Muscle of leg (tissue), 11 donors: Measurements from ENCODE around the gene RFX4. TPM values are rescaled to one million over a fixed set of nuclear protein-coding genes. Genes with fewer than 3 reads are reported as not detected.

Source experiments
- DNase-seq: peaks from one replicate; pipeline ENCODE4 v3.0.0; 2013
- H3K27ac ChIP-seq: one replicate; pipeline ENCODE4 v1.5.1; 2013; ENCODE audit warnings: mild to moderate bottlenecking, low read length, control low read depth
- H3K27me3 ChIP-seq: one replicate; pipeline ENCODE4 v1.6.1; 2013; ENCODE audit warnings: low read length; ENCODE audit not compliant: control insufficient read depth, insufficient read depth
- H3K36me3 ChIP-seq: one replicate; pipeline ENCODE4 v1.6.1; 2013; ENCODE audit warnings: low read length; ENCODE audit not compliant: control insufficient read depth, insufficient read depth
- H3K4me1 ChIP-seq: one replicate; pipeline ENCODE4 v1.6.1; 2013; ENCODE audit warnings: low read length; ENCODE audit not compliant: control insufficient read depth, insufficient read depth
- H3K4me3 ChIP-seq: one replicate; pipeline ENCODE4 v1.5.1; 2013; ENCODE audit warnings: low read length, control low read depth
- H3K9me3 ChIP-seq: replicated peaks from 2 replicates; pipeline ENCODE4 v1.6.1; 2013; ENCODE audit warnings: low read depth, low read length; ENCODE audit not compliant: control insufficient read depth
- WGBS: methylation state at CpG from one replicate; pipeline ENCODE4 v1.1.5; 2013; ENCODE audit warnings: missing lambda C conversion rate; ENCODE audit not compliant: insufficient coverage; 5-methylcytosine and 5-hydroxymethylcytosine counted together
- polyA plus RNA-seq, 8 donors: library from polyadenylated mRNA; unstranded; fragments of 120-200 nt; gene quantifications; one replicate each; pipeline versions ENCODE4 v1.2.1 to v1.2.3, GENCODE V29; 2013; ENCODE audit warnings: inconsistent platforms in 1 of 8, low replicate concordance in 1 of 8; ENCODE audit not compliant: insufficient read length in 8 of 8, insufficient read depth in 1 of 8
- total RNA-seq: library from RNA; stranded (reverse); fragments of 120-200 nt; gene quantifications from one replicate; pipeline ENCODE4 v1.2.4, GENCODE V29; 2013

Gene RFX4
- total and polyA plus RNA-seq, 9 donors = 0.04 to 0.24 (median 0.11) TPM

GRCh38 chr12:106794369-106794768, 211.6 kb downstream of the RFX4 start:
- no peak for DNase-seq

GRCh38 chr12:106801167-106801708, 218.4 kb downstream of the RFX4 start:
- H3K9me3 ChIP-seq = no peaks in the 10 kb centered on the region
- no peak overlapping the region for H3K27ac ChIP-seq
- H3K4me1 ChIP-seq = no peaks in the 10 kb centered on the region
- peaks cover 10% of the 10 kb centered on the region for H3K36me3 ChIP-seq
- no peaks in the 10 kb centered on the region for H3K27me3 ChIP-seq
- WGBS = no CpG with 5 or more reads among the region's 1 CpG
- no peak for DNase-seq
- H3K4me3 ChIP-seq = no peak overlapping the region

More at GRCh38 chr12:106794369-106794768, 211.6 kb downstream of the RFX4 start:
- no peak overlapping the region for H3K27ac ChIP-seq
- H3K4me3 ChIP-seq = no peak overlapping the region
- peaks cover 12% of the 10 kb centered on the region for H3K36me3 ChIP-seq
- no peaks in the 10 kb centered on the region for H3K4me1 ChIP-seq
- H3K9me3 ChIP-seq = no peaks in the 10 kb centered on the region
- no peaks in the 10 kb centered on the region for H3K27me3 ChIP-seq
- WGBS = no CpG with 5 or more reads among the region's 1 CpG

DNA sequence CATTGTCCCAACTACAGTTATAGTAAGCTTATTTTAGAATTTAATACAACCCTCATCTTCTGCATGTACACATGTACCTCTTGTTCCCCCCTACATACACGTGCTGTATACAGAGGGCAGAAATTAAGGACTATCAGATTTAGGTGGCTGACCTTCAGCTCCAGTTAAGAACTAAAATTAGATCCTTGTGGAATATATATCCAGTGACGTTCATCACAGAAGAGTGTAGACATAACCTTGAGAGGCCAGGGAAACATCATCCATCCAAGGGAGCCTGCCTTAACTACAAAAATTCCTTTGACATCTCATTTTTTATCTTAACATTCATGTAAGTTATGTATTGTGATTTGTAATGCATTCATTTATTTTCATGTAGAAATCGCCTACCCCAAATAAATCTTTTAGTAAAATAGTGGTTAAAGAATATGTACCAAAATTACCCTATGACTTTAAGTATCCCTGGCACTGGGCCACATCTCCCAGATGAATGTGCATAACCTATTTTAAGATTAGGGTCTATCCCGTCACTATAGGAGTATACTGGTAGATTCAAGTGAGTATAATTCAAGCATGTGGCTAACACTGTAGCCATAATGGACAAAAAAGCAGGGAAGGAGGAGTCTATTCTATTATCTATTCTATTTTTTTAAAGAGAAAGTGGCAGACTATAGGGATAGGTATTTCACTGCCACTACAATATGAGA, 219.2 kb downstream of the RFX4 start:
- peaks cover 13% of the 10 kb centered on the region for H3K36me3 ChIP-seq
- no peaks in the 10 kb centered on the region for H3K27me3 ChIP-seq
- H3K9me3 ChIP-seq = no peaks in the 10 kb centered on the region
- DNase-seq = peak; percentile 48
- no CpG with 5 or more reads among the region's 4 CpGs for WGBS
- H3K4me1 ChIP-seq = no peaks in the 10 kb centered on the region
- no peak overlapping the region for H3K4me3 ChIP-seq
- peak overlapping the region; percentile 3 for H3K27ac ChIP-seq

DNA sequence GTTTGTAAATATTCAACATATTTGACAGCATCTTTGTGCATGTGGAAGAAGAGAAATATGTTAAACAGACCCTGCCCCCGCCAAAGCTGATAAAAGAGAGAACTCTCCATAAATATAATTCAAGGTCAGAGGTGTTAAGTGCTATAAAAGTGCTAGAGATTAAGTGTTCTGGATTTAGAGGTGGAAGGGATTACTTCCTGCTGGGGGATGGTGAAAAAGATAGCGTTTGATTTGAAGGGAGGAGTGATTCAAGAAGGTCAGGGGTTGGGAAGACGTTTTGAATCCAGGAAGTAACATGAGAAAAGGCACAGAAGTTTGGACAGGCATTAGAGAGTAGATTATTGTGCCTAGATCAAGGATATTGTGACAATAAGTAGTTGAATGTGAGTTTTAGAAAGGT, 221.9 kb downstream of the RFX4 start:
- WGBS = 8% methylated on average over 2 of the region's 3 CpGs
- no peak overlapping the region for H3K27ac ChIP-seq
- DNase-seq = no peak

More for the DNA sequence above, 221.9 kb downstream of the RFX4 start:
- Histone ChIP-seq H3K36me3 (peaks cover 13% of the 10 kb centered on the region), H3K4me3 (no peak overlapping the region), H3K4me1 (no peaks in the 10 kb centered on the region), H3K9me3 (no peaks in the 10 kb centered on the region), H3K27me3 (no peaks in the 10 kb centered on the region)

Other genes starting within 250 kb of the RFX4 start
- gene POLR3B, start 225.3 kb upstream of the RFX4 start, total RNA-seq = 9.8 TPM
- gene POLR3B, start 225.3 kb upstream of the RFX4 start, polyA plus RNA-seq = 10 to 100 TPM in 7 of 8 donors, 1 to 10 TPM in 1; 8.9 to 13.3 (median 11.8) TPM
- gene RIC8B, start 191.7 kb downstream of the RFX4 start, total RNA-seq = 13.3 TPM
- 10 to 100 TPM; 12.9 to 17.1 (median 14.5) TPM for gene RIC8B, start 191.7 kb downstream of the RFX4 start, polyA plus RNA-seq